Activated CD8-positive, alpha-beta memory T cell treated with anti-CD3 and anti-CD28 coated beads for 36 hours (primary cell): Measurements from ENCODE around the gene SMAD9. TPM values are rescaled to one million over a fixed set of nuclear protein-coding genes. Genes with fewer than 3 reads are reported as not detected.

Experiments
- CTCF ChIA-PET: fragments of 350-600 bp; sonication (Branson Sonifier 250); formaldehyde crosslinking; loops from one replicate; lab custom pipeline; 2021; ENCODE audit warnings: antibody characterized with exemption; lab: Charles Lee
- POLR2A ChIA-PET: fragments of 350-600 bp; sonication (Branson Sonifier 250); formaldehyde crosslinking; loops from one replicate; lab custom pipeline; 2021; ENCODE audit warnings: antibody characterized with exemption; lab: Charles Lee
- total RNA-seq, 2 experiments: library from RNA; stranded (reverse); gene quantifications; one replicate each; pipeline ENCODE4 v1.2.3, GENCODE V29; 2021

The SMAD9 gene
- total RNA-seq, 2 experiments from 2014 or later = not detected

DNA sequence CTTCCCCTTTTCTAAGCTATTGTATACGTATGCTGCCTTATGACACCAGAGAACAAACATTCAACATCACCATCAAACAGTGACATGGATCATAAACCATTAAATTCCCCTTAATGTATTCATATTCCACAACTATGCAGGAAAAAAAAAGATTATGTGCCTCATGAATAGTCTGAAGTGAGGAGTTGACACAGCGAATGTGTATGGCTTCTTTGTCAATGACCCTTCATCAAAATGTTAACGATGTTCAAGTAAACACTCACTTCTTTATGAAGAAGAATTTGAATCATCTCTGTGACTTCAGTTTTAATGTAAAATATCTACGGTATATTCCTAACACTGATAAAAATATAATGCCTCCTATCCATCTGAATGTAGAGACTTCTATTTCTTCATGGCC, 44.6 kb downstream of the SMAD9 start:
- POLR2A ChIA-PET = no interaction called here
- CTCF ChIA-PET = no interaction called here

DNA sequence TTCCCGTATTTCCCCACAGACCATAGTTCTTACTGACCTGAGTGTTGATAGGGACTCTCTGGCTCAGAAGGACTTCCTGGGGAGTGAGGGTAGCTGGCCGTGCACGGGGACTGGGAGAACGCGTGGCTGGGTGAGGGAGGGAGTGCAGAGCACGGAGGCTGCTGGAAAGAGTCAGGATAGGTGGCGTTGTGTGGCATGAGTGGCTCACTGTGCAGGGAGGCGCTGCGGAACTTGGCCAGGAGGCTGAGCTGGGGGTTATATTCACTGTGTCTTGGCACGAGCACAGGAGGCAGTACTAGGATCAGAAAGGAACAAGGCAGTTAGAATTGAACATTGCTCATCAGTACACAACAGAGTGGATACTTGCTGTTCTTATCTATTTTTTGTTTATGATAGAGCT, 47.4 kb downstream of the SMAD9 start:
- POLR2A ChIA-PET = no interaction called here
- CTCF ChIA-PET = no interaction called here

DNA sequence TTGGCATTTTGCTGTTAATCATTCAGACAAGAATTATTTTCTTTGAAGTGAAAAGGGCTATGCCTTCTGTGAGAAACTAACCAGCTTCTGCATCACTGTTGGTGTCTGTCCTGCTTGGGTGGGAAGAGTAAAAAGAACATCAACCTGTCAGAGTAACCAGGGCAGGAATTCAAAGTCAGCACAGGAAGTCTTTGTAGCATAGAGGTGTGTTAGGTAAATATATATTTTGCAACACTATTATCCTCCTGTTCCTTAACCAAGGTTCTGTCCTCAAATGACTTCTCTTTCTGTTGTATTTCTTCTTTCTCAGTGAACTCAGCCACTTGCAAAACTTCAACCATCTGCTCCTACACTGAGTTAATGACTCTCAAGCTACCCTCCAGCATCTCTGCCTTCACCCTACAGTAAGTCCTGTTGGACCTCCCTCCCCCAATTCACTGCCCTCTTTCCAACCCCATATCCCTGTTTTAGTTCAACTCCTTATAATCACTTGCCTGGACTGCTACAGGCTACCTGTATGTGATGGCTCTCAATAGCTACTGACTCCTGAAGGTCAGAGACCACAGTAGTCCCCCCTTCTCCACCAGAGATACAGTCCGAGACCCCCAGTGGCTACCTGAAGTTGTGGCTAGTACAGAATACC, 49.9 kb downstream of the SMAD9 start:
- ChIA-PET POLR2A (no interaction called here), CTCF (no interaction called here)

DNA sequence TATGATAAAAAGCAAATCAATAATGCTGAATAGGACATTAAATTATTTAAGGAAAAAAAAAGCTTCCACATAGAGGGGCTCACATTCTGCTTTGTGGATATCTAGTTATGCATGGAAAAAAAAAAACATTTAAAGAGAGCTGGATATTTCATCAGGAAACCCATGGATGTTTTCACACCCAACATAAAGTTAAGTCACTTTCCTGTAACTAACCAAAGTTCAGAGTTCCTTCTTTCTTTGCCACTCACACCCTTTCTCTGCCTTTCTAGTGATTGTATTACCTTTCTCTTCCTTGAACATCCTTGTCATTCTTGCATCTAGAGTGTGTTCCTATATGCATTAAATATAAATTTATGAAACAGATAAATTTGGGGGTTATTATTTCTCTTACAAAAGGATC, 53.8 kb downstream of the SMAD9 start:
- ChIA-PET POLR2A (no interaction called here), CTCF (no interaction called here)

DNA sequence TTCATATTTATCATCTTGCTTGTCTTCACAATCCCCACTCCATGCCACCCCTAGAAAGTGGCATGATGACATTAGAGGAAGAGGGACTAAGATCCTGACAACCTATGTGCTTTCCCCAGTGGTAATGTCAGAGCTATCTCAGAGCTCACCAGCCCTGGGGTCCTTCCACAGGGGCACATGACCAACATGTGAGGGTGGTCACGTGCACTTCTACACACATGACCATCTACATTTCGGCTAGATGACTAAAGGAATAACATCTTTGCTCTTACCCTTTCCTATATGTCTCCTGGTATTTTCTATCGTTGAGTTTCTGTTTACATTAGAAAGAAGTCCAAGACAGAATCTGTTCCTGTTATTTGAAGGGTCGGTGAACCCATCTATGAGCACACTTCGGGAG, 54.8 kb downstream of the SMAD9 start:
- CTCF ChIA-PET = no interaction called here
- POLR2A ChIA-PET = no interaction called here

DNA sequence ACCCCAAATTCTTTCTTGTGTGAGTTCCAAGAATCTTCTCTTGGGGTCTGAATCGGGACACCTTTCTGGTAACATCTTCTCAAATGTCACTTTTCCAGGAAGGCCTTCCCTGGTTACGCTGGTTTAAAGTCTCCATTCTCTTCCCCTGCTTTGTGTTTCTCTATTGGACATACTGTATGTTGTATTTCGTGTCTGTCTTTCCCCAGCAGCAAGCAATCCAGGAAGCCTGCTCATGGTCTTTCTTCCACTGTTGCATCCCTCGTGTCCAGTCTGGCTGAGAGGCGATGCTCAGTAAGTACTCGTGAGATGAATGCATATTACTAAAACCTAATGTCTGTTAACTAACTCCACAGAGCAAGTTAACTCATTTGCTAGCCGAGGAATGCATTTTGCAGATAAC, 57.3 kb downstream of the SMAD9 start:
- CTCF ChIA-PET = interaction anchor here (0.6 kb wide), 2 partner anchors 257 to 578 kb away, joined by 3 to 4 read pairs; no protein-coding TSS in a partner anchor
- POLR2A ChIA-PET = no interaction called here

DNA sequence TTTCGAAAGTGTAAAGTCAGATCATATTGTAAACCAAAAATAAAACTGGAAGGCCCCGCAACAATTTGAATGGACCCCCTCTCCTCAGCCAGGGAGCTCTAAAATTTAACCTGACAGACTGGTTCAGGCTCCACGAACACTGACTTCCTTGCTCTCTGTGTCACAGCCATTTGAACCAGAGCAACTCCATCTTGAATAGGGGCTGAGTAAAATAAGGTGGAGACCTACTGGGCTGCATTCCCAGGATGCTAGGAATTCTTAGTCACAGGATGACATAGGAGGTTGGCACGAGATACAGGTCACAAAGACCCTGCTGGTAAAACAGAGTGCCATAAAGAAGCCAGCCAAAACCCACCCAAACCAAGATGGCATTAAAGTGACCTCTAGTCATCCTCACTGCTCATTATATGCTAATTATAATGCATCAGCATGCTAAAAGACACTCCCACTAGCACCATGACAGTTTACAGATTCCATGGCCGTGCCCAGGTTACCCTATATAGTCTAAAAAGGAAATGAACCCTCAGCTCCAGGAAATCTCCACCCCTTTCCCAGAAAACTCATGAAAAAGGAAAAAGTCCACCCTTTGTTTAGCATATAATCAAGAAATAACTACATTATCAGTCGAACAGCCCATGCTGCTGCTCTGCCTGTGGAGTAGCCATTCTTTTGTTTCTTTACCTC, 57.9 kb downstream of the SMAD9 start:
- CTCF ChIA-PET = interaction anchor here (0.7 to 1.2 kb wide), 2 partner anchors 19 to 106 kb away, joined by 3 read pairs; no protein-coding TSS in a partner anchor
- POLR2A ChIA-PET = no interaction called here

DNA sequence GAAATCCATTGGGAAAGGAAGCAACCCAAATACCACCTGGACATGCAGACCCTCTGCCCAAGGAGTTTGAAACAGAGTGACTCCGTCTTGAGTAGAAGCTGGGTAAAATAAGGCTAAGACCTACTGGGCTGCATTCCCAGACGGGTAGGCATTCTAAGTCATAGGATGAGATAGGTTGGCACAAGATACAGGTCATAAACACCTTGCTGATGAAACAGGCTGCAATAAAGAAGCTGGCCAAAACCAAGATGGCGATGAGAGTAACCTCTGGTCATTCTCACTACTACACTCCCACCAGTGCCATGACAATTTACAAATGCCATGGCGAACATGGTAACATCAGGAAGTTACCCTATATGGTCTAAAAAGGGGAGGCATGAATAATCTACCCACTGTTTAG, 60.8 kb downstream of the SMAD9 start:
- POLR2A ChIA-PET = no interaction called here

DNA sequence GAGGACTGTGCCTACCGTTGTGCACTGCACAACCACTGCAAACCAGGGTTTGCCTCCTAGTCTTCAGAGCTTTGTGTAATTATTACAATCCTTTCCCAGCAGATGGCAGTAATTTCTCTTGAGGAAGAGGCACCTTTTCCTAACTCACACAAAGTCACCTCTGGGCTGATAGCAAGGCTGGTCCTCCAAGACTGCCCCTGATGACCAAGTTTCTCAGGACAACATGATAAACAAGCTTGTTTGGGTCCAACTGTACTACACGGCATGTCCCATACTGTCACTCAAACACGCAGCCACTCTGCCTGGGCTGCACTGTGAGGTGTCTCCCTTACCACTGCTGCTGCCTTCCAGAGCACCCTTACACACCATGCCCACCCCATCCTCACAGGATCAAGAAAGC, 61.7 kb downstream of the SMAD9 start:
- ChIA-PET POLR2A (no interaction called here), CTCF (interaction anchor here (0.6 to 1.4 kb wide), 3 partner anchors 20 to 199 kb away, joined by 3 to 4 read pairs (median 3); no protein-coding TSS in a partner anchor)

More for the DNA sequence above, 60.8 kb downstream of the SMAD9 start:
- CTCF ChIA-PET = no interaction called here

DNA sequence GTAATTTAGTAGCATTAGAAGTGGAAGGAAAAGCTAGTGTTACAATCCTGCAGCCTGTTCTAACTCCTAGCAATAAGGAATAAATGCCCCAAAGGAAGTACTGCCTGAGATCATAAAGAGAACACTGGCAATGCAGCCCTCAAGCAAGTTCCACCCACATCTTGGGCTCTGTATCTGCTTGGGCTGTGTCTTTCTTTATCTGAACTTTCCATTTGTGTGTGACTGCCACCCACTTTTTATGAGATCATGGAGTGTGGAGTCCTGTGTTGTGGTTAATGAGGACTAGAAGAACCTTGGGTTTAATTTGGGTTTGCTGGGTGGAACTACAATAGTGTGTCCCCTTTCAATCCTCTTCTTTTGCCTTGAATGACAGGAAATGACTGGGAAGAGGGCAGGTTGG, 62.8 kb downstream of the SMAD9 start:
- ChIA-PET CTCF (no interaction called here), POLR2A (no interaction called here)

DNA sequence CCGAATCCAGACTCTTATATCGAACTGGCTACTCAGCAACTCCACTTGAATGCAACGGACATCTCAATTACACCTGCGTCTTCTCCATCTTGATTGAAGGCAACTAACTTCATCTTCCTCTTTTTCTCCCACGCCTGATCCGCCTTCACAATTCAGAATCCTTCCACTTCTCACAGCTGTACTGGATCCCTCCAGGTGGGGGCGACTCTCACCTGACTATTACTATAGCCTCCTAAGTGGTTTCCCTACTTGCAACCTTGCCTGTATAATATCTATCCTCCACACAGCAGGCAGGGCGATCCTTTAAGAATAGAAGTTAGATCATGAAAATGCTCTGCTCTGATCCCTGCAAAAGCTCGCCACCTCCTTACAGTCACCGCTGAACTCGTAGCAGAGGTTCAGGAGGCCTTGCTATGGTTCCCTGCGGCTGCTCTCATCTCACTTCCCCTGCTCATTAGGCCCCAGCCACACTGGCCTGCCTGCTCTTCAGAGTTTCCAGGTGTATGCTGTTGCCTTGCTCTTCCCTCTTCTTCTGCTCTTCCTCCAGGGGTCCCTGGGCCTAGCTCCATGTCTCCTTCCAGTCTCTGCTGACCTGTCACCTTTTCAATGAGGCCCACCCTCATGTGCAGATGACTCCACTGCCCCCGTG, 69.1 kb downstream of the SMAD9 start:
- POLR2A ChIA-PET = no interaction called here
- CTCF ChIA-PET = no interaction called here

DNA sequence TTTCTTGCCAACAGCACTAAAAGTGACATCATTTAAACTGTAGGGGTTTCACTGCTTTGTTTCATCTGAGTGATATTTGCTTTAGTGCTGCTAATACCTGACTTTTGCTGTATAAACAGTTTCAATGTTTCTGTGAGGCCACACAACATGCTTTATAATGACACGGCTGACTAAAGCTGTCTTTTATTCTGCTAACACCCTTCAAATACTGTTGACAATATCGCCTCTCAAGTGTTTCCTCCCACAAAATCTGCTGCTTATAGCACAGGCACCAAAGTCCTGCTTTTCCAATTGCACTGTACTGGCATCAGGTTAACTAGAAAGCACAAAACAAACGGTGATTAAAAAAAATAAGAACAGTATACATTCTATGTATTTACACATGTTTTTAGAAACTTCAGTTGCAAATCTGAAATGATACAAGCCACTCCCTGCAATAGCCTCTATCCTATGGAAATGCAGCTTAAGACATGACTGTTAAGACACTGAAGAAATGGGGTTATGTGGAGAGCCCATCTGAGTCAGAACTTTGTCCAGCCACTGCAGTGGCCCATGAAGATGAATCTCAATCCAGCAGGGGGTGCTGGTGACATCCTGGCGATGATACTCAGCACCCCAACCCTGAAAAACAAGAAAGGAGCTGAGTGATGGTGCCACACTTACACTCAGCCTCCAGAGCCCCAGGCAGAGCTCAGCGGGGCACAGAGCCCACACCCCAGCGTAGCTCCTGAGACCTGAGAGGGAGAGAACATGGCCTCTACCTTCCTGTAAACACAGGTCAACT, 71.6 kb downstream of the SMAD9 start:
- ChIA-PET POLR2A (interaction anchor here (0.6 kb wide), 1 partner anchor 20 kb away, joined by 3 read pairs; no protein-coding TSS in a partner anchor), CTCF (no interaction called here)

DNA sequence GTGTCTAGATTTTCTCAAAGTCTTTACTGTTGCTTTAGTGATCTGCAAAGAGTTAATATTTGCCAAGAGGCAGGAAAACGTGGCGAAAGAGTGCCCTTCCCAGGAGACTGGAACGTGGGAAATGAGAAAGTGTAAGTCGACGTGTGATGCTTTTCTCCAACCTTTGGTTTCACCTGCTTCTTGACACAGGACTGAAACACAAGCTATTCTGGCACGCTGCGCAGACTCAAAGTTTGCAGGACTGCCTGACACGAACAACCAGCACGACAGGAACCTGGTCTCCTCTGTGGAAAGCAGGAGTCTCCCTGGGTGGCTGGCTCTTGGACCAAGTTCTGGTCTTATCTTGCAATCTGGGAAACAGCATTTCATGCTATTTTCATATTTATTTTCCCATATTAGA, 72.4 kb downstream of the SMAD9 start:
- POLR2A ChIA-PET = no interaction called here
- CTCF ChIA-PET = no interaction called here

DNA sequence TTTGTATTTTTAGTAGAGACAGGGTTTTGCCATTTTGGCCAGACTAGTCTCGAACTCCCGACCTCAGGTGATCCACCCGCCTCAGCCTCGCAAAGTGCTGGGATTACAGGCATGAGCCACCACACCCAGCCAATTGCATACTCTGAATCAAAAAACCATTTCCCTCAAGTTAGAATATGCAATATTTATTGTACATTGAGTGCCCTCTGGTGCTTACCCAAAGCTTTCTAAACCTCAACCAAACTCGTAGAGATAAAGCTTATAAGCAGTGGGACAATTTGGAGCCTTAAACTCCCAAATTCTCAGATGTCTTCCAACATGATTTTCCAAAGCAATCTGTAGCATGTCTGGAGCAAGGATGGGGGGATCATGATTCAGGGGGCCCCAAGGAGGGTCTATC, 78.6 kb downstream of the SMAD9 start:
- ChIA-PET POLR2A (no interaction called here), CTCF (no interaction called here)

DNA sequence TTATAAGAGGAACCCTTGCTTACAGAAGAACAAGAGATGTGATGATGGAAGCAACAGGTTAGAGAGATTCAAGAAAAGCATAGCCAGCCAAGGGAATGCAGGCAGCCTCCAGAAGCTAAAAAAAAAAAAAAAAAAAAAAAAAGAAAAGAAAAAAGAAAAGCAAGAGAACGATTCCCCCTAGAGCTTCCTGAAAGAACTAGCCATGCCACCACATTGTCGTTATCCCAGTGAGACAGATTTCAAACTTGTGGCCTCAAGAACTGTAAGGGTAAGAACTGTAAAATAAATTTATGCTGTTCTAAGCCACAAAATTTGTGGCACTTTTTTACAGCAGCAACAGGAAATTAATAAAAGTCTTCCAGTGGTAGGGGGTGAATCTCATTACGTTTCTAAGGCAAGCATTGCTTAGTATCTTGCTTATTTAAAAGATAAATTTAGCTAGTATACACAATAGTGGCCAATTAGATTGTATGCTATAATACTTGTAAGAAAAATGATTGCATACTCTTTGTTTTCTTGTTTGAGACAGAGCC, 79.3 kb downstream of the SMAD9 start:
- CTCF ChIA-PET = no interaction called here

DNA sequence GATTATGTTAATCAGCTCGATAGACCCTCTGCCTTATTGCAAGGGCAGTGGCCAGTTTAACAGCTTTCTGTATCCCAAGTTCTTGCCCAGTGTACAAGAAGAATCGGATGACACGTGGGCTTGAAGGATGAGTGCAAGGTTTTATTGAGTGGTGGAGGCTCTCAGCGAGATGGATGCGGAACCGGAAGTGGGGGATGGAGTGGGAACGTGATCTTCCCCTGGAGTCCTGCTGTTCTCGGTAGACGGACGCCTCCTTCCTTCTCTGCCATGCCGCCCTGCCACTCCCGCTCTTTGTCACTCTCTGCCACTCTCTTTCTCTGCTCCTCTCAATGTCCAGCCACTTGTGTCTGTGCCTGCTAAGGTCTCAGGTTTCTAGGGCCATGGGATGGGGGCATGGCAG, 80.1 kb downstream of the SMAD9 start:
- ChIA-PET POLR2A (no interaction called here), CTCF (no interaction called here)

More for the DNA sequence above, 79.3 kb downstream of the SMAD9 start:
- POLR2A ChIA-PET = no interaction called here

DNA sequence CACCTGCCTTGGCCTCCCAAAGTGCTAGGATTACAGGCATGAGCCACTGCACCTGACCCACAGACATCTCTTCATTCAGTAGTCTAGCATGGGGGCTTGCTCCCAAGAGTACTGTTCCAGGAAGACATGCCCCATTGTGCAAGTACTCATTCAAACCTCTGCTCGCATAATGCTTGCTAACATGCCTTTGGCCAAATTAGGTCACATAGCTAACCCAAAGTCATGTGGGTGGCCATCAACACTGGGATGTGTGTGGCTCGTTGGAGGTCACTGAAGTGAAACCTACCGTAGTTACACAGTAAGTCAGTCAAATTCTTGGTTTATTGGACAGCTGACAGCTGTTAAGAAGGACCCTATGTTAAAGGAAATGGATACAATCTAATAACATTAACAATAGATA, 80.8 kb downstream of the SMAD9 start:
- CTCF ChIA-PET = no interaction called here
- POLR2A ChIA-PET = interaction anchor here (0.7 kb wide), 2 partner anchors 10 to 62 kb away, joined by 8 to 18 read pairs; no protein-coding TSS in a partner anchor

DNA sequence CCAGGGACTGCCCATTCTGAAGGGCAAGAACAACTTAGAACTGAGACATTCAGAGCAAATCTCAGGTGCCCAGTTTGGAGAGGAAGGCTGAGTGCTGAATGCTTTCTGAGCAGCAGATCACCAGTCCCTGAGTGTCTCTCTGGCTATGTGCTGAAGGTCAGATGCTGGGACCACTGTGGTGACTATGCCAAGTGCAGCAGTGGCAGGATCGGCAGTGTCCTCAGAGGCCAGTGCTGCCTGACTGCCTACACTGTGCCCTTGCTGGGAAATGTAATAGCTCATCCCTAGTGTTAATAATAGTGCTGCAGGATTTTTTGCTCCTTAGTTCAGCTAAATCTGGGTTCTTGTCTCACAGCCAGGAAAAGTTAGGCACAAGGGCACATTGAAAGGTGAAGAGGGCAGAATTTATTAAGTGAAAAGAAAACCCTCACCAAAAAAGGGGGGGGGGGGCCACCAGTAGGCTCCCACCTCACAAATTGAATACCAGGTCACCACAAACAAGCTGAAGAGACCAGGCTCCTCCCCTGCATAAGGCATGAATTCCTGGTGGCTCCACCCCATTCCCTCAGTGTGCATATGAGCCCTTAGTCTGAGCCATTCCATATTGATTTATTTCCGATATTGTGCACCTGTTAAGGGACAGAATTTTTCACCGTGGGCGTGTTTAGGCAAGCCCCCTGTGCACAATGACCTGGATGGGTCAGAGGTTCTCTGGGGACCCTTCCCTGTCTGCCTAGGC, 82.5 kb downstream of the SMAD9 start:
- POLR2A ChIA-PET = no interaction called here
- CTCF ChIA-PET = no interaction called here

DNA sequence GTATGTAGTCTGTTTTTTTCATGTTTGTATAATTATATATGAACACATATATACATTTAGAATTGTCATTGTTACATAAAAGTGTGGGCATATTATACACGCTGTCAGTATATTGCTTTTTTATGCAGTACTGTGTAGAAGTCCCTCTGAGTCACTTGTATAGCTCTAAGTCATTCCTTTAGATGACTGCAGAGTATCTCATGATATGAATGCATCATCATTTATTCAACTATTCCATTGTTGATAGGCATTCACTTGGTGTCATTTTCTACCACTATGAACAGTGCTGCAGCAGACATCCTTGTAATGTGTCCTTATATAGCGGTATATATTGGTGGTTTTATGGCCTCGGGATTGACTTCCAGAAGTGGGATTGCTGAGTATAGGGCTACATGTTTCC, 85.7 kb downstream of the SMAD9 start:
- CTCF ChIA-PET = no interaction called here

More for the DNA sequence above, 85.7 kb downstream of the SMAD9 start:
- POLR2A ChIA-PET = no interaction called here
